KMS-11 (cell line): ENCODE data around the gene PDE11A.

Experiments used
- H2AFZ ChIP-seq: fragments of 200-600 bp; sonication (generic); 2 replicates; pipeline ENCODE4 v1.6.1; 2016; ENCODE audit warnings: antibody characterized with exemption, mixed run types, low read depth
- H3K27ac ChIP-seq: fragments of 200-600 bp; sonication (generic); 2 replicates; pipeline ENCODE4 v1.6.1; 2016; ENCODE audit warnings: mild to moderate bottlenecking, mixed run types
- H3K27me3 ChIP-seq: fragments of 200-600 bp; sonication (generic); 2 replicates; pipeline ENCODE4 v1.6.1; 2017; ENCODE audit warnings: mild to moderate bottlenecking, low read depth, mixed run types, moderate library complexity; ENCODE audit not compliant: insufficient read depth
- H3K36me3 ChIP-seq: fragments of 200-600 bp; sonication (generic); 2 replicates; pipeline ENCODE4 v1.6.1; 2017; ENCODE audit warnings: mild to moderate bottlenecking, mixed run types; ENCODE audit not compliant: insufficient read depth
- H3K4me1 ChIP-seq: fragments of 200-600 bp; sonication (generic); 2 replicates; pipeline ENCODE4 v1.6.1; 2016; ENCODE audit warnings: mild to moderate bottlenecking, low read depth, mixed run types; ENCODE audit not compliant: poor library complexity, severe bottlenecking
- H3K4me2 ChIP-seq: fragments of 200-600 bp; sonication (generic); 2 replicates; pipeline ENCODE4 v1.7.0; 2016; ENCODE audit warnings: mild to moderate bottlenecking, mixed run types
- H3K4me3 ChIP-seq: fragments of 200-600 bp; sonication (generic); IDR thresholded peaks from 2 replicates; pipeline ENCODE4 v1.6.1; 2017; ENCODE audit warnings: low read depth, low read length, mixed read lengths; ENCODE audit not compliant: insufficient read depth
- H3K79me2 ChIP-seq: fragments of 200-600 bp; sonication (generic); 2 replicates; pipeline ENCODE4 v1.6.1; 2016; ENCODE audit warnings: low read depth, mixed run types; ENCODE audit not compliant: insufficient read depth
- H3K9ac ChIP-seq: fragments of 200-600 bp; sonication (generic); 2 replicates; pipeline ENCODE4 v1.6.1; 2016; ENCODE audit warnings: mild to moderate bottlenecking, mixed run types
- H4K20me1 ChIP-seq: fragments of 200-600 bp; sonication (generic); 2 replicates; pipeline ENCODE4 v1.6.1; 2016; ENCODE audit warnings: mild to moderate bottlenecking, mixed run types; ENCODE audit not compliant: insufficient read depth
- CTCF ChIP-seq: fragments of 200-600 bp; sonication (generic); conservative IDR thresholded peaks from 2 replicates; pipeline ENCODE4 v1.6.1; 2017; ENCODE audit warnings: low read depth, mild to moderate bottlenecking, antibody characterized with exemption, low read length, moderate library complexity, mixed read lengths

Gene PDE11A

GRCh38 chr2:178016612-178017011 lies 56.0 kb downstream of the PDE11A start:
- H3K4me2 ChIP-seq = no peak overlapping the region
- no peak overlapping the region for H3K9ac ChIP-seq
- no peak overlapping the region for H3K4me3 ChIP-seq

GRCh38 chr2:178012639-178013038 lies 59.9 kb downstream of the PDE11A start:
- Histone ChIP-seq H2AFZ (no peak overlapping the region), H4K20me1 (no peaks in the 10 kb centered on the region), H3K4me3 (no peak overlapping the region), H3K9ac (no peak overlapping the region), H3K79me2 (no peaks in the 10 kb centered on the region), H3K4me2 (no peak overlapping the region), H3K27ac (no peak overlapping the region), H3K36me3 (no peaks in the 10 kb centered on the region), H3K27me3 (no peaks in the 10 kb centered on the region), H3K4me1 (no peaks in the 10 kb centered on the region)
- TF ChIP-seq CTCF = no peak

More at GRCh38 chr2:178016612-178017011, 56.0 kb downstream of the PDE11A start:
- Histone ChIP-seq H3K36me3 (no peaks in the 10 kb centered on the region), H3K27me3 (no peaks in the 10 kb centered on the region), H3K79me2 (no peaks in the 10 kb centered on the region), H3K27ac (no peak overlapping the region), H4K20me1 (no peaks in the 10 kb centered on the region), H3K4me1 (no peaks in the 10 kb centered on the region), H2AFZ (no peak overlapping the region)
- no peak for TF ChIP-seq CTCF

- Histone ChIP-seq H4K20me1 (no peaks in the 10 kb centered on the region), H3K36me3 (no peaks in the 10 kb centered on the region), H3K79me2 (no peaks in the 10 kb centered on the region), H3K4me2 (no peak overlapping the region), H3K9ac (no peak overlapping the region), H3K4me3 (no peak overlapping the region), H2AFZ (no peak overlapping the region), H3K27ac (no peak overlapping the region), H3K4me1 (no peaks in the 10 kb centered on the region), H3K27me3 (no peaks in the 10 kb centered on the region)
- TF ChIP-seq CTCF = no peak
Observed at GRCh38 chr2:178009813-178010212, 62.8 kb downstream of the PDE11A start.

GRCh38 chr2:178008636-178009289 lies 63.8 kb downstream of the PDE11A start:
- no peak overlapping the region for H3K4me2 ChIP-seq
- no peaks in the 10 kb centered on the region for H3K27me3 ChIP-seq
- H3K4me1 ChIP-seq = no peaks in the 10 kb centered on the region
- no peak overlapping the region for H3K9ac ChIP-seq
- H3K27ac ChIP-seq = no peak overlapping the region
- H3K36me3 ChIP-seq = no peaks in the 10 kb centered on the region
- no peak overlapping the region for H3K4me3 ChIP-seq
- H2AFZ ChIP-seq = no peak overlapping the region
- H4K20me1 ChIP-seq = no peaks in the 10 kb centered on the region
- H3K79me2 ChIP-seq = no peaks in the 10 kb centered on the region
- no peak for TF ChIP-seq CTCF
